Measurements from ENCODE around the gene LPP.
"Not testable (repeated sequence)": the region's sequence is repeated elsewhere in the genome, so short reads cannot be mapped to it uniquely, and the experiment has no call there.

LPP gene

DNA sequence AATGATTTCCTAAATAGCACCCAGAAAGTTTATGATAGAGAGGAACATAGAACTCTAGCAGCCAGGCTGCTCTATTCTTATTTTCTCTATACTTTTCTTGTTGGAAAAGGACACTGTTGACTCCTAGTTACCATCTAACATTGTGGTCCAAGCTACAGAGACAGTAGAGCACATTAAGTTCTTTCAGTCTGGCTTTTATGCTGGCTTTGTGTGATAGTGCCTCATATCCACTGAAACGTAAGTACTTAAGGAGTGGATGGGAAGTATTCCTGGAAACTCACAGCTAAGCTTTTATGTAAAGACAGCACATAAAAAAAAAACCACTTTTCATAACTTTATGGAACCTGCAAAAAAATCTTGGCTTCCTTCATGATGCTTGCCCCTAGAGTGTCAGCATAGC is 537.7 kb downstream of the LPP start:
- DNase-seq, result no peak

DNA sequence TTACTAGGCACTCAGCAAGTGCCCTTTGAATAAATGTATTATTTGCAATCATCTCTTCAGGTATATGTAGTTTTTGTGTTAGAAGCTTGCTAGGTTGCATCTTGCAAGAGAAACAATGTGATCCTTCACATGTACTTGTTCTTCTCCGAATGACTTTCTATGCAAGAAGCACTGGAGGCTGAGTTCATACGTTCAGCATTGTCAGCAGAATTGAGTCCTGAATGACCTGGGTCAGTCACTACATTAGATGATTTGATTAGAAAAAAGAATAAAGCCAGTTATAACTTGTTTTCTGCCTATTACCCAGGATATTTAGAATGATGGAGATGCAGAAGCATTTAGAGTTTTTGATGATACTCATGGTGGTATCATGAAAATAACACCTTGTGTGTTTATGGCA is 538.7 kb downstream of the LPP start:
- no peak for DNase-seq

DNA sequence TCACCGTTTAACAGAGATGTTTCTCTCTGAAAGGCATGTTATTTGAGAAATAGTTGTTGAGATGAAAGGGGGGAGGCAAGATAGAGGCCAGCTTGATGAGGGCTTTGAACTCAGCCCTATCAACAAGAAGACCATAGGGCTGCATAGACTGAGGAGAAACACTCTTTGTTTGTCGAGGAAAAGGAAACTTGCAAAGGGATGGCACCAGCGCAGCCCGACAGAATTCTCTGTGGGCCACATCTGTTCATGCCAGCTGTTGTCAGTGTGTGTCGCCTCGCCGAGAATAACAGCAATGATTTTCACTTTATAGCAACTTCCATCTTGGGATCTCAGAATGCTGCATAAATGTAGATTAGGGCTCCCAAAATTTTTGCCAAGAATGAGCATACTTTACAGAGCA is 539.5 kb downstream of the LPP start:
- no peak for DNase-seq

DNA sequence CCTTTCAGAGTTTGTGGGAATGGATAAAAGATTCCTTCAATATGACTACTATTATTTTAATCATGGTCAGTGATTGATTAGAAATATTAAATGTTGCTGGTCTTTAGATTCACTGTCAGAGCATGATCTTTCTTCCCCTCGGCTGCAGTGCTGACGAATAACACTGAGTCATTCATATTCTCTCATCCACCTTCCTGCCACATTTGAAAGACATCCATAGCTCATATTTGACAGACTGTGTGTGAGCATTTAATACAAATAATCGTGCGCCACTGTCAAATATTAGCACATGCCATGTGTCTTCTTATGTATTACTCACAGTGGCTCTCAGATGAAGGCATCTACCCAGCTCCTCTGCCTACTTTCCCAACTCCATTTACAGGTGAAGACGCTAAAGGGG is 541.3 kb downstream of the LPP start:
- no peak for DNase-seq

DNA sequence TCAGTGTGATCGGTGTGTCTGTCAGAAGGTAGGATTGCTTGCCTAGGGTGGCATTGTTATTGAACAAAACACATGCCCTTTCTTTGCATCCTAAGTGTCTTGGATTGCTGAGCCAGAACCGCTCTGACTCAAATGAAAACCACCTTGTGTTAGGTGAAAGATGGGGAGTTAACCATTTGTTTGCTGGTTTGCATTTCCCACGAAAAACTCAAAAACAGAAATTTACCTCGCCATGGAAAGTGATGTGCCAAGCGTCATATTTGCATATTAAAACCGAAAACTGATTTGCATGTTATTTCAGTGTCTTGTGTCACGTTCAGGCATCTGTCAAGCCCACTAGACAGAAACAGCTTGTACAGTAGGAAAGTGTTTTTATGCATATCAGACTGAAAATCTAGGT is 543.2 kb downstream of the LPP start:
- no peak for DNase-seq

DNA sequence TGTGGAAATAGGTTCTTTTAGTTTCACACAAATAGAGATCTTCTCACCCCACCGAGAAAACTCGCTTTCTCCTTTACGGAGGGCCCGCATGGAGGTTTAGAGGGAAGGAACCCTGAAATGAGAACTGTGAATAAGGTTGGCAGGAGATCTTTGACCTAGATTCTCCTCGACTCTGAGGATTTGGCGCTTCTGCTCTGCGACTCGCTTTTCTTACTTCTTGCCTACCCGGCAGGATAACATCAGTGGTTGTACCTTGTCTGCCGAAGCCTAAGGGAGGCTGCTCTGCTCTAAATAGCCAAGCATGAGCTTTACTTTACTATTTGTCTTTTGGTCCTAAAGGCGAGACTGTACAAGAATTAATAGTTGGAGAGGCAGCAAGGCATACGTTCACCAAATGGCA is 544.5 kb downstream of the LPP start:
- DNase-seq, result no peak

DNA sequence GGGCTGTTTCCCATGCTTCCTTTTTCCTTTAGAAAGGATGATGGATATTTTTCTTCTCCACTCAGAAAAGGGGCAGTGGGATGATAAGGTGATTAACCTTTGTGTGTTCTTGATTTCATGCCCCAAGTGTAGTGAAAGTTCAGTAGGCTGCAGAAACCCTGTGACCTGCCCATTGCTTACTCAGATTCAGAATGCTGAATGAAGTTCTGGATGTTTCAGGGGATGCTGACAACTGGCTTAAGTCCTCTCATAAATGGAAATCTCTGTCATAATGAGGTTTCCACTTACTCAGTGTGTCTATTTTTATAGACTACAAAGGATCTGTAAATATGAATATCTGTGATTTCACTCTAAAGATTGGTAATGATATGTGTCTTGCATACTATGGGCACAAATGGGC is 546.5 kb downstream of the LPP start:
- DNase-seq, result no peak

DNA sequence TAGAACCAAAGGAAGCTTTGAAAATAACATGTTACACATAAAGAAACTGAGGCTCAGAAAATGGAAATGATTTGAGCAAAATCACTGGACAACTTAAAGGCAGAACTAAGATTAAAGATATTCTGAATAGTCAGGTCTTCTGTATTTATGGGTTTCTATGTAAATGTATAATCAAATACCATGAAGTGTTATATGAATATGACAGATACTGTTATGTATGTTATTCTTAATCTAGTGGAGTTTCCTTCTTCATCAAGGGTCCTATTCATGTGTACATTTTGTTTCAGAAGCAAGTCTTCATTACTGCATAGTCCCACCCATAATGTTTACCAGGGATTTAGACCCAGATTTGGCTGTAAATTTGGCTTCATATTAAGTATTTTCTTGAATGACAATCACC is 547.0 kb downstream of the LPP start:
- no peak for DNase-seq

DNA sequence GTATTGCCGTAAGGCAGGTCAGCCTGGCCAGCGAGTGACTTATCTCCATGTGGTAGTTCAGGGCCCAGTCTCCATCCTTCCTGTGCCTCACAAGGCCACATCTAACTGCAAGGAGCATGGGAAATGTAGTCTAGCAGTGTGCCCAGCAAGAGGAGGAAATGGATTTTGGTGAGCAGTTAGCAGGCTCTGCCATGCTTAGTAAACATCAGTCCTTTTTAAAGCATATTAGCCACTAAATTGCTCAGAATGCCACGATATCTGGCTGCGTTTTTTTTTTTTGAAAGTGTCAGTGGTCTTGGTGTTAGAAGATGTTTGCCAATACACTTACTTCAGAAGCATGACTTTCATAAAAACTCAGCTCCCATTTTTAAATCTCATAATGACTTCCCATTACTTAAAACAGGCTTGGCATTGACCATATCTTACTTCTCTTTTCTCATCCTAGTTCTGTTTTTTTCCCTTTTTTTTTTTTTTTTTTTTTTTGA is 547.6 kb downstream of the LPP start:
- no peak for DNase-seq

DNA sequence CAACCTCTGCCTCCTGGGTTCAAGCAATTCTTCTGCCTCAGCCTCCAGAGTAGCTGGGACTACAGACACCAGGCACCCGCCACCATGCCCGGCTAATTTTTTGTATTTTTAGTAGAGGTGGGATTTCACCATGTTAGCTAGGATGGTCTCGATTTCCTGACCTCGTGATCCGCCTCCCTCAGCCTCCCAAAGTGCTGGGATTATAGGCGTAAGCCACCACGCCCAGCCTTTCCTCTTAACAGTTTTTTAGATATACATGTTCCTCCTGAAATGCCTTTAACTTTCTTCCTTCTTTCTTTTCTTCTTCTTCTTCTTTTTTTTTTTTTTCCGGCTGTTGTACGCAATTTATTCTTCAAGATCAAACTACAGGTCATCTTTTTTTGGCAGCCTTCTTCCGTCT is 548.1 kb downstream of the LPP start:
- not testable (repeated sequence) for DNase-seq

DNA sequence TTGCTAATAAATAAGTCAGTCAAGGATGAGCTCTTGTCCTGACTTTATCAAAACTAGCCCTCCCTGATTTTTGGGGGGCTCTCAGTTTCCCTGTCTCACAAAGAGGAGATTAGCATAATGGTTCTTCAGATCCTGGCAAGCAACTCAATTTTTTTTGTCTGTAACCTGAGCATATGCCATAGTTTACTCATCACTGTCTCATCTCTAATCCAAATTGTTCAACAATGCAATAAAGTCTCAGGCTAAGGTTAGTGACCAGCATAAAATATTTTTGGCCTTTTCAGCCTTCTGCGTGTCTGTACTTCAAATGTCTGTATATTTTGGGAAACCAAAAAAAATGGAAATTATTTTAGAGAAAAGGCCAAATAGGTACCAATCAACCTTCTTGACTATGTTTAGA is 552.2 kb downstream of the LPP start:
- peak; percentile 17 for DNase-seq

DNA sequence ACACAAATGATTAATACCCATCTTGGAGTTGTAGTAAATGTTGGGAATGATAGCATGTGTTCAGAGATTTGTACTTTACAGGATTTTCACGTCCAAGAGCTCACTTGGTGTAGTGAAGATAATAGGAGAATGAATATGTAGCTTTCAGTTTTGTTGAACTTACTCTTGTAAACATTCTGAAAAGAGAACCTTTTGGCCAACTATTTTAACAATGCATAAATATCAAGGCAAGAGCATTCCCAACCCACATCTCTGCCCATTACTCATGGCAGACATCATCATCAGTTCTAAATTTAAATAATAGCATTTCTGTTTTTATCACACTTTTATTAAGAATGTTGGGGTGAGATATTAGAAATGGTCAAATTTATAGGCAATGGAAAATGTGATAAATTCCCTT is 552.6 kb downstream of the LPP start:
- no peak for DNase-seq

DNA sequence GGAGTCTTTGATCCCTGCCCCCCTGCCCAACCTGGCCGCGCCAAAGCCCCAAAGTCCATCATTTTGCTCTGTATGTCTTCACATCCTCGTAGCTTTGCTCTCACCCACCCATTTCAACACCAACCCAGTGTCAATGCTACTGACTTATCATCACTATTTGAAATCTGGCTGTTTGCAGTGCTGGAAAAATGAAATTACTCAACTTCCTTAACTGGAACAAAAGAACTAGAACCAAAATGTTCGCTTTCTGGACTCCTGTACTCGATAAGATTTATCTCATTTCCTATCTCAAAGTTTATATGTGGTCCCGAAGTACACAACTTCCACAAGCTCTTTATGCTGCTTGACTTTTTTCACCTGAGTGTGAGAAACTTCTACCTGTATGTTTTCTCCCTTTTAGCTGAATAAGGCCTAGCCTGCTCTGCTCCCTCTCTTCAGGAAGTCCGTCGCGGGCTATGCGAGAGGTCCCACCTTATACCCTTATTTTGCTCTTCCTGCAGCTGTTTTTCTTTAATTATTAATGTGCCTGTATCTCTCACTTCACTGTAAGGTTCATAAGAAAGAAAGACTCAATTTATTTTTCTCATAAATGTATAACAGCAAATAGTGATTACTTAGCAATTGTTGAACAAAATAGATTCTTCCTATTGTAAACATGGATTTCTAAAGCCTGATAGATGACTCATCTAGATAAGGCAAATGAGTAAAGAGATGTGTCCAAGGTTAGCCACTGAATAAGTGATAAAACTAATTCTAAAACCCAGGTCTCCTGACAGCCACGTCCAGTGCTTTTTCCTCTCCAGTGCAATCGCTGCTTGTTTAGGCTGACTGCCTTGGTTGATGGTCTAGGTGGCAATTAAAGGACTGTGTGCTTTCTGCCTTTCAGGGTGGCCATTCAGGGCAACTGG is 553.7 kb downstream of the LPP start:
- no peak for DNase-seq

DNA sequence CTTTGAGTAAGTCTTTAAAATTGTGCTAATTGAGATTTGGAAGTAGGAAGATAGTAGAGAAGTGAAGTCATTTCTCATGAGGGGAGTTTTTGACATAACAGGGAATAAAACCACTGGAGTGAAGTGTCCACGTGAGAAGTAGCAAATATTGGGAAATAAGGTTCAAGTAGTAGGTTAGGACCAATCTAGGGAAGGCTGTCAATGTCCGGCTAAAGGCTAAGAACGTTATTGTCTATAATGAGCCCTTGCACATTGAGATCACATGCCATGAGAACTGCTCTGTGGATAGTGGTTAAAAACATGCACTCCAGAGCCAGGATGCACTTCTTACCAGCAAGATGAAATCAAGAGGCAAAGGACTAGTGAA is 557.9 kb downstream of the LPP start:
- DNase-seq, result no peak

DNA sequence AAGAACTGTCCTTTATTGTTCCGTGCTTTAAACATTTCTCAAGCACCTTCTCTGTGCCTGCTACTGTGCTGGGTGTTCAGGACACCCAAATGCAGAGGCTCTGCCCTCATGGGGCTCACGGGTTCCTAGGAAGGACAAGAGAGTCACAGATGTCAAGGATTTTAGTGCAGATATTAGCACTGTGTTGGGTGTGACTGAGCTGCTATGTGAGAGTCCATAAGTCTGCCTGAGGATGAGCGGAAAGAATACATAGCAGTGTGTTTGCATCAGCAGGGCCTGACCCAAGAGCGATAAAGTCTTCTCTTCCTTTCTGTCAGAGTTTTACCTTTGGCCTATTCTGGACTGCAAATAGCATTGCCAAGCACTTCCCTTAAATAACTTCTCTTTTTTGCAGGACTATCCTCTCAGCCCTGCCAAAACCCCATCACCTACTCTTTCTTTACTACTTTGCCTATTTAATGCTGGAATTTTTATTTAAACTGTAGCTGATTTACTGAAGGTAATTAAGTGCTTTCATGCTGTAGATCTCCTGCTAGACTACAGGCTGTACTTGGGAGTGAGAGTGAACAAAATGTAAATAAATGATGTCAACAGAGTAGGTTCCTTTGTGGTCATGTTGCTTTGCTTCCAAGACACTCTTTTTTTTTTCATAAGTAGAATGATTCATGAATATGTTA is 558.4 kb downstream of the LPP start:
- DNase-seq, result peak; percentile 66

DNA sequence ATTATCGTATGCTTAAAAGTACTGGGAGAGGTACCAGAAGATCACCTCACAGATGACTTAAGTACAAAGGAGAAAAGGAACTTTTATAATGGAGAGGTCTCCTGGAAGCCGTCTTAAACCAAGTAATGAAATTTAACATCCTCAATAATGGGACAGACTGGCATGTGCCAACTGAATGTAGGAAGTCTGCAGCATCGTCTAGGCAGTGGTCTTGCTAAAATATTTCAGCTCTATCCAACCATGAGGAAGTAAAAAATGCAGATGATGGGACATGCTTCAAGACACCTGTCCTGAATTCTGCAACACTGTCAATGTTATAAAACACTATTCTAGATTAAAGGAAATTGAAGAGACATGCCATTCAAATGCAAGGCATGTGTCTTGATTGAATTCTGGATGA is 559.0 kb downstream of the LPP start:
- no peak for DNase-seq

DNA sequence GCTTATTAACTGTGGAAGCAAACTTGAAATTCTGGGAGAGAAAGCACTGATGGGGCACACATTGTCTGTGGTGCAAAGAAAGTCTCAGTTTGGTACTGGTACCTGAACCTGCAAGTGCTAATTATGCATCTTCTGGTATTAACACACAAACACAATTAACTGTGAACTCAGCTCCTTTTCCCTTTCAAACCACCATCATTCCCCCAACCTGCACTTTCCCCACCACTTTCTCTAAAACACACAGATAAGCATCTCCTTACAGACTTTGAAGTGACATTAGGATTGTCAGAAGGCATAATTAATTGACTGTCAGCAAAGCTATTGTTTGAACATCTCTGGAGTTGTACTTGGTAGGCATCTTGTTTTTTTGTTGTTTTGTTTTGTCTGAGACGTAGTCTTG is 565.6 kb downstream of the LPP start:
- DNase-seq, result no peak

DNA sequence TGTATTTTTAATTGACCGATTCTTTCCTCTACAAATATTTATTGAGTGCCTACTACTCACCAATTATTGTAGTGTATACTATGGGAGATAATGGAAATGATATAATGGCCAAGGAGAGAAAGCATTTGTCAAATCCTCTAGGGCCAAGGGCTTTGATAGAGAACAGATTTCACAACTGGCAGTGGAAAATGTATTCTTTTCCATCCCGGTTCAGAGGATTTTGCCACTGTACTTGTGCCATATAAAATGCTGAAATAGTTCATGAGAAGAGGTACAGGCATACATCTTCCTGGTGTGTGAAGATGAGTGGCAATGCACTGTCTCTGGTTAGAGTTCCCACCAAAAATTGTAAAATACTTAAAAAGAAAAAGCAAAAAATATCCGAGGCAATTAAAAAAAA is 566.3 kb downstream of the LPP start:
- DNase-seq, result no peak

DNA sequence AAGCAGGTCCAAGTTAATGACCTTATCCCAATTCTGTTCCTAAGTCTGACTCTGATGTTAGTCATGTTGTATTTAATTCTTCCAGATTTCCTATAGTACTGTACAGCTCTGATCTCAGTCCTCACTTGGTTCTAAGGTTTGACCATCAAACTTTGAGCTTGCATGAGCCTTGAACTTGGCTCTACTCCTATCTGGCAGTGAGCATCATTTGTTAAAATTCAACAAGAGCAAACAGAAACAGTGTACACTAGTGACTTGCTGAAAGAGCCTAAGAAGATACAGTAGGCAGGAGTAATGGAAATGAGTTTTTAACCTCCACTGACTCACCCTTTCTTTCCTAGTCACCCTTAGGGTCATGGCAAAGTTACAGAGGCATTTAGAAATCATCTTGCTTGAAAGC is 566.7 kb downstream of the LPP start:
- DNase-seq, result peak; percentile 24

DNA sequence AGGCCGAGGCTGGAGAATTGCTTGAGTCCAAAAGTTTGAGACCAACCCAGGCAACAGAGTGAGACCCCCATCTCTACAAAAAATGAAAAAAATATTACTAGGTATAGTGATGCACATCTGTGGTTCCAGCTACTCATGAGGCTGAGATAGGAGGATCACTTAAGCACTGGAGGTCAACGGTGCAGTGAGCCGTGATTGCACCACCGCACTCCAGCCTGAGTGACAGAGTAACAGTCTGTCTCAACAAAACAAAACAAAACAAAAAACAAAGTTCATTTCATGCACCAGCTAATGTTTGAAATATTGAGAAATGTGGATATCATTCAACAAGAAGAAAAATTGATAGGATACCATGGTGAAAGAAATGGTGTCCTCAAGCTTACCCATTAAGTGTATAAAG is 567.4 kb downstream of the LPP start:
- no peak for DNase-seq

DNA sequence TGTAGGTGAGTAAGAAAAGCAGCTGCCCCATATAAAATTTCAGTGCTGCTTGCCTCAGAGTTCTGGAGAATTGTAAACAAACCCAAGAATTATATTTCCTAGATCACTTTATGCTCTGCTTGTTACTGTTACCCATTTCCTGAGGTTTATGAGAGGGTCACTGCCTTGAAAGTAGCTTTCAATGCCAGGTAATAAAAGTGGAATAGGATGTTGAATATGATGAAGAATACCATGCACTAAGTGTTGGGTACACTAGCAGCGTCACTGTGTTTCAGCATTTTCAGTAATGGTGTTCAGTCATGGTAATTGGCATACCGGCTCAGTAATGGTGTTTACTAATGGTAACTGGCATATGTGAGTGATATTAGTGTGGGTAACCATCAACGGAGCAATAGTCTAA is 568.0 kb downstream of the LPP start:
- DNase-seq, result no peak

DNA sequence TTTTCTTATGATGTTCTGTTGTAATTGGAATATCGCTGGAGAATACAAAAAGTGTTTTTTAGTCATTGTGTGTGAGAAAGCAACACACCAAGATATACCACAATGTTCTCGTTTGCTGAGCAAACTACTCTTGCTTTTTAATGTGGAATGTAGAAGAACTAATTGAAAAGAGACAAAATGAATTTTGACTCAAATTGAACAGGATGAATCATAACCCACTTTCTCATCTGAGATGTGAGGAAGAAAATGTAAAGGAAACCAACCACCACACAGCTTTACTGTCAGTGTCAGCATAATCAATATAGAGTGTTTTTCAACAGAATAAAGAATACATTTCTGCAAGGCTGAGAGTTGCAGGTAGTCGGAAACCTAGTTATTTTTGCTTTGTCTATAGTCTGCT is 569.0 kb downstream of the LPP start:
- no peak for DNase-seq

DNA sequence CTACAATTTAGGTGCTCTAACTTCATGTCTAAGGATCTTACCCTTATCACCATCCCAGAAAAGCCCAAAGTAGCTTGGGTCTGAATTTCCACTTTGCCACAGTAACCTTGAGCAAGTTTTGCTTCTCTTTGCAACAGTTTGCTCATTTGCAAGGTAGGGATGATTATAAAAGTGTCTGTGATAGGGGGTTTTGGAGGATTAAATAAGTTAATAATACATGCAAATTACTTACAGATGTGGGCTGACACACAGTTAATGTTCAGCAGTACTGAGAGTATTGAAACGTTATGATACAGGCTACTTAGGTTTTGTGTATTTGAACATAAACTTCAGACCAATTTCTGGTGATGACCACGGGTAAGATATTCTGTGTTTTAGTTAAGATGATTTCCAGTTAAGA is 573.1 kb downstream of the LPP start:
- DNase-seq, result no peak

DNA sequence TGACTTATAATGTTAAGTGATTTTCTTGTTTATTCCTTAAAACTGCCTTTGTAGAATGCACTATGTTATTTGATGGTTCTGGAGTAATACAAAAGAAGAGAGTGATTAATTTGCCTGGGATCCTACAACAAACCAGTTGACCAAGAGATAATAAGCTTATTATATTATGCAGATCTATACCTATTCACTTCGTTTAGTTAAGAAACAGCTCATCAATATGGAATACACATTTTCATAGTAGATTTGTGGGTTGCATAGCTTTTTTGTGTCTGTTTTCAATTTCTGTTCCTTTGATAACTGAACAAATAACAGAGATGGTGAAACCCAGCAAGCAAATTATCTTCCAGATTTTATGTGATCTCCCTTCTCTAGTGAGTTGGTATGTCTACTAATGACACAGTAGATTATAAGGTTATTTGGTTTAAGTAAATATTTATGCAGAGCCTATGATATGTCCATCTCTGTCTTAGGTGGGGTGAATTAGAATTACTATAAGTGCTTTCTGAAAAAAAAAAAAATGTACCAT is 574.5 kb downstream of the LPP start:
- DNase-seq, result no peak
